HG02763 (cell line): ENCODE results near the gene KLHL3.

Experiments
- ATAC-seq: cut with Tn5 transposase; IDR thresholded peaks from one replicate; pipeline ENCODE4 v1.9.1; 2021; ENCODE audit warnings: mild to moderate bottlenecking, moderate library complexity; ENCODE audit not compliant: unreplicated experiment

The KLHL3 gene

DNA sequence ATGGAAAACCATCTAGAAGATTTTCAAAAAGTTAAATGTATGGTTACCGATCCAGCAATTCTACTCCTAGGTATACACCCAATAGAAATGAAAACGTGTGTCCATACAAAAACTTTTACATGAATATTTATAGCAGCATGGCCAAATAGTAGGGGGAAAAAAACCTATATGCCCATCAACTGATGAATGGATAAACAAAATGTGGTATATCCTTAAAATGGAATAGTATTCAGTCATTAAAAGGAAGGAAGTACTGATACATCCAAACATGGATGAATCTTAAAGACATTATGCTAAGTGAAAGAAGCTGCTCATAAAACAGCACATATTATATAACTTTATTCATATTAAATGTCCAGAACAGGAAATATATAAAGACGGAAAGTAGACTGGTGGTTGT, 143.6 kb downstream of the KLHL3 start:
- ATAC-seq = no peak

DNA sequence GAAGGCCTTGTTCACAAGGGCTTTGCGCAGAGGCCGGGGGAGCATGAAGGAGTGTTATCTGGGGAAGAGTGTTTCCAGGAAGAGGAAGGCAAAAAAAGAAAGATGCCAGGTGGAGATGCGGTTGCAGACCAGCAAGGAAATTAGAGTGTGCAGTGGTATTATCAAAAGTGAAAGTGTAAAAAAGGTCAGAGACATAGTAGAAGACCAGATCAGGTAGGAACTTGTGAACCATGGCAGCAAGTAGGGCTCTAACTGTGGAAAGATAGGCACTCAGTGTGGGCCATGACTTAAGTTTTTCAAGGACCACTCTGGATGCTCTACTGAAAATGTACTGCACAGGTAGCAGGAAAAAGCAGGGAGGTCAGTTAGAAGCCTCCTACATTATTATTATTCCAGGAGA, 146.7 kb downstream of the KLHL3 start:
- no peak for ATAC-seq

DNA sequence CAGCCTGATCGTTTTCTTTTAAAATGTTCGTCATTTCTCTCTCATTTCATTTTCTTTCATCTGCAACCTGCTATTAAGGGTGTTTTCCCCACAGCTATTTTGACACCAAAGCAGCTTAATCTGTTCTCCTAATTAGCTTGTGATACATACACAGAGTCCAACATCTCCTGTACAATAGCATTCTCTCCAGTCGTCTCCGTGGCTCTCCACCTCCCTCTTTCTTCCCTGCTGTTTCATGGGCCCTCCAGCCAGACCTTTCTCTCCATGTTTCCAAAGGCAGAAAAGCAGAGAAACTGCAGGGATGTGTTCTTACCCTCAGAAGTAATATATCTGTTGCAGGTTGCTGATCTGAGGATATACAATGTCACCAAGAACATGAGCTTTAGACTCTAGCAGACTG, 148.0 kb downstream of the KLHL3 start:
- ATAC-seq = no peak

DNA sequence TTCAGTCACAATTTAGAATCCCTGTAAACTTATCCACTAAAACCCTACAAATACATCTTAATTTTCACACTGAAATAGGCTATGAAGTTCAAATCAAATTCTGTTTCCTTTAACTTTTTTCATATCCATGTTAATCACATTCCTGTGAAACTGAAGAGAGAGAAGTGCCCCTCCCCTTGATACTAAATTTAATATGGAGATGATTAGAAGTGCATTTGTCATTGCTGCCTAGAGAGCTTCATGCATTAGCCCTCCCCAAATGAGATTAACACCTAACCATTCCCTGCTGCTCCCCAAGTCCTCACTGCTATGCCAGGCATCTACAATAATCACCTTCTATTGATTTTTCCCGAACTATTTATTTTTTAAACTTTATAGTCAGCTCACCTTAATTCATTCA, 151.6 kb downstream of the KLHL3 start:
- ATAC-seq = no peak

DNA sequence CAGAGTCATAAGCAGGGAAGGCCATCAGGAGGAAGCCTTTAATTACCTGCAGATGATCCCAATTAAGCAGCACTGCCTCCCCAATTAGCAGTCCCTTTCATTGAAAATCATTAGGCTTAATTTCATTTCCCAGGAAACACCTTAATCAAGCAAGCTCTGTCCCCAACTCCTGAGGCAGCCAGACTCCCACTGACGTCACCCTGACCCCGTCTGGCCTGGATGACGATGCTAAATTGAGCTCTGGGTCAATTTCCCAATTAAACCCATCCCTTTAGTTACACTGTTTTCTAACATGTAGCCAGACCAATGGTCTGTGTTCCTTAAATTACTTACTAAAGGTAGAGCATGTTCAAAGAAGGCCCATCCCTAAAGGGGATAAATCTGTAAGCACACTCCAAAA, 152.8 kb downstream of the KLHL3 start:
- no peak for ATAC-seq

DNA sequence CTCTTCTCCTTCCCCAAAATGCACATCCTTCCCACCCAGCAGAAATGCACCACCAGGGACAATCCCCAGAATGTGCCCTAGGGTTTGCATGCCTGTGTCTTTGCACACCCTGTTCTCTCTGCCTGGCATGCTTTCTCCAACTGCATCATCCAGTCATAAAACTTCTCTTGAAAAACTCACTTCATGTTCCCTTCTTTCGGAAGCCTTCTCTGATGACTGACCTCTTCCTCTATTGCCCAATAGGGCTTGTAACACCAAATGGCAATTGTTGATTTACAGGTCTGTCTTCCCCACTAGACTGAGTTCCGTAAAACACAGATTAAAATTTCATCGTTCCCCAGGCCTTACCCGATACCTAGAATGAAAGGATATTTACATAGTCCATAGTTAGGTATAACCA, 153.7 kb downstream of the KLHL3 start:
- ATAC-seq = no peak

DNA sequence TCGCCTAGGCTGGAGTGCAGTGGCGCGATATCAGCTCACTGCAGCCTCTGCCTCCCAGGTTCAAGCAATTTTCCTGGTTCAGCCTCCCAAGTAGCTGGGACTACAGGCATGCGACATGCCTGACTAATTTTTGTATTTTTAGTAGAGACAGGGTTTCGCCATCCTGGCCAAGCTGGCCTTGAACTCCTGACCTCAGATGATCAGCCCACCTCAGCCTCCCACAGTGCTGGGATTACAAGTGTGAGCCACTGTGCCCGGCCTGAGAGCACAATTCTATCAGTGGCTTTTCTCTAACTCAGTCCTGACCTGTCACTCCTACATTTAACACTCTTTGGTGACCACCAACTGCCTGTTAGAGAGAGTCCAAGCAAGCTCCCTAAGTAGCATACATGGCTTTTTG, 154.1 kb downstream of the KLHL3 start:
- ATAC-seq = no peak

DNA sequence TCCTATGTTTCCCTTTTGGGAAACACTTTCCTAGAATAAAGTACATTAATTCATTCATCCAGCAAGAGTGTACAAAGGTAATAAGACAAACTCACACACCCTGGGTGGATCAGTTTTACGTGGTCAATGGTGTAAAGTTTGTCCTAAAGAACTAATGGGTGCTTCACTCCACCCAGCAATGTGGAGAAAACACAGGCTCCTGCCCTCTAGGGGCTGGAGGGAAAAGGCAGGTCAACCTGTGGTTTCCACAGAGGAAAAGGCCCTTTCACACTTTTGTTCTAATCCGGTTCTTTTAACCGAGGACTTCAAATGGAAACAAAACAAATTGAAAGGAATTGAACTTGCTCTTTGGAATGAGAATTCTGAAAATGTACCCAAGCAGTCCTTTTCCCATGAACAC, 155.9 kb downstream of the KLHL3 start:
- no peak for ATAC-seq

DNA sequence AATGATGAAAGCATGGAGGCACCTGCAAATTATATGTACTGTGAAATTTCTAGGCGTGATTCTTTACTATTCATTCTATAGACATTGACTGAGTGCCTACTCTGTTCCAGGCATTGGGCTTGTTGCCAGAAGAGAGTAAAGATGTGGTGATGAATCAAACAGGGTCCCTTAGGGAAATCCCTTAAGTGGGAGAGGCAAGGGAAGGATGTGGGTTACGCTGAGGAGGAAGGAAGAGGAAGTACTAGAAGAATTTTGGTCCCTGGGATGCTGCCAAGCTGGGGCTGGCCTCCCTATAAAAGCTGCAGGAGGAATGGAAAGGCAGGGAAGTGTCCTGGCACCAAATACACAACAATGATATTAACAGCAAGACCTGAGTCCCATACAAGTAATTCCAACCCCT, 160.0 kb downstream of the KLHL3 start:
- ATAC-seq = no peak

DNA sequence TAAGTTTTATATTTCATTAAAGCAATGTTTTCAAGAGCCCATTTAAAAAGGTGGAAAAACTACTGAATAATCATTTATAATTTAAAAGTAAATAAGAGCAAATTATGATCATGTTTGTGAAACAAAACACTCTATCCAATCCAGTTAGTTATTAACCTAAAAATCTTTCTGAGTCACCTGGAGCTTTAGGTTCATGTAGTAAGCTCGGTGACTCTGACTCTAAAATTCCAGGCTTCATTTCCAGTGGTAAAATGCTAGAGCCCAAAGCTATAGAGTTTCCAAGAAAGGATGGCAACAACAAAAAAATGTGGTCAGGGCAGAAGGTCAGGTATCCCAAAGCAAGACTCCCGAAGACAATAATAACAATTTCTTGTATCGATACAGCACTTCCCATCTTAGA, 160.7 kb downstream of the KLHL3 start:
- ATAC-seq = no peak

DNA sequence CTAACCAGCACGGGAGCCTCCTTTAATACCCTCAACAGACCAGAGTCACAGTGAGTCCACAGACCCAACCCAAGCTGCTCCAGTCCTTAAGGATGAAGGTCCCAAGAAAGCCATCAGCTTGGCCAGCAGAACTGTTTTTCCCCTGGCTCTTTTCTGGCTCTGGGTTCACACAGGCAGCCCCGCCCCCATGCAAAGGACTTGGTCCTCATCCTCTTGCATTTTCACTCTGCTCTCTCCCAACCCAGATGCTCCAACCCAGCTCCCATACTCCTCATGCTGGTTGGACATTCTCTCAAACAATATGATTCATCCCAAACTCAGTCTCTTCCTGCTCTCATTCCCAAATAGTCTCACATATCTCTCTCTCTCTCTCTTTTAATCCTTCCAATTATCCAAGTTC, 162.5 kb downstream of the KLHL3 start:
- ATAC-seq = no peak

DNA sequence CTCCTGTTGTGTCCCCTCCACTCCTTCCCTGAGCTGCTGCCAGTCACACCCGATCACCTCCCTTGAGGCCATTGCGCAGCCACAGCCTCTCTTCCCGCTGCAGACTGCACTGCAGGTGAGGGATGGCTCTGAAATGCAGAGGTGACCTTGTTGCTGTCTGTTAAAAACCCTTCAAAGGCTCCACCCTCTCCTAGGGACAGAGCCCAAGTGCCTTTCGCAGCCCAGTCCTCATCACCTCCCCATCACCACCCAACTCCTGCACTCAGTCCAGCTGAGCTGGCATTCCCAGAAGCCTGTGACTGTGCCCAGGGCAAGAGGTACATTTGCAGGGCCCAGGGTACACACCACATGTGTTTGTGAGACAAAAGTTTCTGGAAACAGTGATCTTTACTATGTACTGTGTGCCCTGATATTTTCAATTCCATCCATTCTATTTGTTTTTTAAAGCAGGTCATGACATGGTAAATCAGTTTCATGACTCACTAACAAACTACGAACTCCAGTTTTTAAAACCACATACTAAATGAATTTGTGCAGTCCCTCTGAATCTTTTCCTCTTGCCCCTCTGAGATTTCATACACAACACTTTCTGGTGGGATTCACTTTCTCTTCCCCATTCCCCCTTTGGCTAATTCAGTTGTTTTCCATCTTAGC, 163.7 kb downstream of the KLHL3 start:
- ATAC-seq = no peak

DNA sequence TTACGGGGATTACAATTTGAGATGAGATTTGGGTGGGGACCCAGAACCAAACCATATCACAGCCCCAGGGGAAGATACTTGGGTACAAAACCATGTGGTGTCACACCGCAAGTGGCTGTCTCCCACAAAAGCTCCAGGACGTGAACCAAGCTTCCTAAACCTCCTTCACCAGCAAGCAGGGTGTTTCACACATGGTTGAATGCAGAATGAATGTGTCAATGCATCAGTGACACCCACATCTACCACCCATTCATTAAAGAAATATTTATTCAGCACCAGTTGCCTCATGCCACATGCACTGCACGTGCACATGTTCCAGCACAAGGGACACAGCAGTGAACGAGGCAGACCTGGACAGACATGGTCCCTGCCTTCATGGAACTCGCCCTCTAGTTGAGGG, 165.8 kb downstream of the KLHL3 start:
- ATAC-seq = no peak
